Ovary (tissue), 3 donors: ENCODE data around the gene CEP112.

Experiments used
- EP300 ChIP-seq: sonication (generic); formaldehyde crosslinking; IDR thresholded peaks from one replicate; pipeline ENCODE4 v1.6.1; 2017; ENCODE audit warnings: antibody characterized with exemption
- POLR2A ChIP-seq: fragments of 450-650 bp; IDR thresholded peaks from one replicate; pipeline ENCODE4 v1.6.1; 2017; ENCODE audit warnings: antibody characterized with exemption, mild to moderate bottlenecking, moderate library complexity
- TF ChIP-seq, protein P1 (sequence below), 3 donors: fragments of 450-650 bp in 2 of 3; fragments of 200-600 bp in 1 of 3; IDR thresholded peaks; one replicate each; pipeline versions ENCODE4 v1.5.1 to v1.8.0; 2016 to 2022; ENCODE audit warnings: antibody characterized with exemption in 3 of 3, mild to moderate bottlenecking in 1 of 3
- donor health status: DM: no; HTN: no; CAD: no.

GRCh38 chr17:65942592-65942991 lies 249.3 kb downstream of the CEP112 start:
- TF ChIP-seq, protein P1, sequence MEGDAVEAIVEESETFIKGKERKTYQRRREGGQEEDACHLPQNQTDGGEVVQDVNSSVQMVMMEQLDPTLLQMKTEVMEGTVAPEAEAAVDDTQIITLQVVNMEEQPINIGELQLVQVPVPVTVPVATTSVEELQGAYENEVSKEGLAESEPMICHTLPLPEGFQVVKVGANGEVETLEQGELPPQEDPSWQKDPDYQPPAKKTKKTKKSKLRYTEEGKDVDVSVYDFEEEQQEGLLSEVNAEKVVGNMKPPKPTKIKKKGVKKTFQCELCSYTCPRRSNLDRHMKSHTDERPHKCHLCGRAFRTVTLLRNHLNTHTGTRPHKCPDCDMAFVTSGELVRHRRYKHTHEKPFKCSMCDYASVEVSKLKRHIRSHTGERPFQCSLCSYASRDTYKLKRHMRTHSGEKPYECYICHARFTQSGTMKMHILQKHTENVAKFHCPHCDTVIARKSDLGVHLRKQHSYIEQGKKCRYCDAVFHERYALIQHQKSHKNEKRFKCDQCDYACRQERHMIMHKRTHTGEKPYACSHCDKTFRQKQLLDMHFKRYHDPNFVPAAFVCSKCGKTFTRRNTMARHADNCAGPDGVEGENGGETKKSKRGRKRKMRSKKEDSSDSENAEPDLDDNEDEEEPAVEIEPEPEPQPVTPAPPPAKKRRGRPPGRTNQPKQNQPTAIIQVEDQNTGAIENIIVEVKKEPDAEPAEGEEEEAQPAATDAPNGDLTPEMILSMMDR (IDR thresholded peaks at IDR 0.05), result no peak
- TF ChIP-seq POLR2A (no peak), EP300 (no peak)
